KMS-11 (cell line): ENCODE results near the gene MCCC1.

ENCODE experiments used
- H2AFZ ChIP-seq: fragments of 200-600 bp; sonication (generic); 2 replicates; pipeline ENCODE4 v1.6.1; 2016; ENCODE audit warnings: antibody characterized with exemption, mixed run types, low read depth
- H3K27ac ChIP-seq: fragments of 200-600 bp; sonication (generic); 2 replicates; pipeline ENCODE4 v1.6.1; 2016; ENCODE audit warnings: mild to moderate bottlenecking, mixed run types
- H3K27me3 ChIP-seq: fragments of 200-600 bp; sonication (generic); 2 replicates; pipeline ENCODE4 v1.6.1; 2017; ENCODE audit warnings: mild to moderate bottlenecking, low read depth, mixed run types, moderate library complexity; ENCODE audit not compliant: insufficient read depth
- H3K36me3 ChIP-seq: fragments of 200-600 bp; sonication (generic); 2 replicates; pipeline ENCODE4 v1.6.1; 2017; ENCODE audit warnings: mild to moderate bottlenecking, mixed run types; ENCODE audit not compliant: insufficient read depth
- H3K4me1 ChIP-seq: fragments of 200-600 bp; sonication (generic); 2 replicates; pipeline ENCODE4 v1.6.1; 2016; ENCODE audit warnings: mild to moderate bottlenecking, low read depth, mixed run types; ENCODE audit not compliant: poor library complexity, severe bottlenecking
- H3K4me2 ChIP-seq: fragments of 200-600 bp; sonication (generic); 2 replicates; pipeline ENCODE4 v1.7.0; 2016; ENCODE audit warnings: mild to moderate bottlenecking, mixed run types
- H3K4me3 ChIP-seq: fragments of 200-600 bp; sonication (generic); IDR thresholded peaks from 2 replicates; pipeline ENCODE4 v1.6.1; 2017; ENCODE audit warnings: low read depth, low read length, mixed read lengths; ENCODE audit not compliant: insufficient read depth
- H3K79me2 ChIP-seq: fragments of 200-600 bp; sonication (generic); 2 replicates; pipeline ENCODE4 v1.6.1; 2016; ENCODE audit warnings: low read depth, mixed run types; ENCODE audit not compliant: insufficient read depth
- H3K9ac ChIP-seq: fragments of 200-600 bp; sonication (generic); 2 replicates; pipeline ENCODE4 v1.6.1; 2016; ENCODE audit warnings: mild to moderate bottlenecking, mixed run types
- H4K20me1 ChIP-seq: fragments of 200-600 bp; sonication (generic); 2 replicates; pipeline ENCODE4 v1.6.1; 2016; ENCODE audit warnings: mild to moderate bottlenecking, mixed run types; ENCODE audit not compliant: insufficient read depth
- TF ChIP-seq, protein P1 (sequence below): fragments of 200-600 bp; sonication (generic); conservative IDR thresholded peaks from 2 replicates; pipeline ENCODE4 v1.6.1; 2017; ENCODE audit warnings: low read depth, mild to moderate bottlenecking, antibody characterized with exemption, low read length, moderate library complexity, mixed read lengths

Gene MCCC1

DNA sequence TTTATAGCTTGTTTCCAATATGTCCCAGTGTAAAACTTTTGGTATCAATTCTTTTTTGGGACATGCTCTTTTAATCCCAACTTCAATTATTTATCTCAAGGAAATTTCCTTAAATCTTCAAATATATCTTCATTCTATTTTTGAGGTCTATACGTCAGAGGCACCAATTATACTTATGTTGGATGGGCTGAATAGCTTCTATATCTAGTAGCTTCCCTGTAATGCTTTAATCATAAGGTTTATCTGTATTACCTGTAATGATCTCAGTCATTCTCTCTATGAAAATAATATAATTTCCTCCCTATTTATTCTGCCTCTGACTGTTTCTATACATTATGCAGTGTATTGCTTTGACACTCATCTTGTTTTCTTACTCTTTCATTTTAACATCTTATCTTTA is 29.9 kb upstream of the MCCC1 start:
- Histone ChIP-seq H3K79me2 (no peaks in the 10 kb centered on the region), H3K4me2 (no peak overlapping the region), H3K9ac (no peak overlapping the region), H4K20me1 (no peaks in the 10 kb centered on the region), H3K4me1 (no peaks in the 10 kb centered on the region), H3K27me3 (no peaks in the 10 kb centered on the region), H3K27ac (no peak overlapping the region), H2AFZ (no peak overlapping the region), H3K4me3 (no peak overlapping the region), H3K36me3 (no peaks in the 10 kb centered on the region)
- TF ChIP-seq, protein P1, sequence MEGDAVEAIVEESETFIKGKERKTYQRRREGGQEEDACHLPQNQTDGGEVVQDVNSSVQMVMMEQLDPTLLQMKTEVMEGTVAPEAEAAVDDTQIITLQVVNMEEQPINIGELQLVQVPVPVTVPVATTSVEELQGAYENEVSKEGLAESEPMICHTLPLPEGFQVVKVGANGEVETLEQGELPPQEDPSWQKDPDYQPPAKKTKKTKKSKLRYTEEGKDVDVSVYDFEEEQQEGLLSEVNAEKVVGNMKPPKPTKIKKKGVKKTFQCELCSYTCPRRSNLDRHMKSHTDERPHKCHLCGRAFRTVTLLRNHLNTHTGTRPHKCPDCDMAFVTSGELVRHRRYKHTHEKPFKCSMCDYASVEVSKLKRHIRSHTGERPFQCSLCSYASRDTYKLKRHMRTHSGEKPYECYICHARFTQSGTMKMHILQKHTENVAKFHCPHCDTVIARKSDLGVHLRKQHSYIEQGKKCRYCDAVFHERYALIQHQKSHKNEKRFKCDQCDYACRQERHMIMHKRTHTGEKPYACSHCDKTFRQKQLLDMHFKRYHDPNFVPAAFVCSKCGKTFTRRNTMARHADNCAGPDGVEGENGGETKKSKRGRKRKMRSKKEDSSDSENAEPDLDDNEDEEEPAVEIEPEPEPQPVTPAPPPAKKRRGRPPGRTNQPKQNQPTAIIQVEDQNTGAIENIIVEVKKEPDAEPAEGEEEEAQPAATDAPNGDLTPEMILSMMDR = no peak

DNA sequence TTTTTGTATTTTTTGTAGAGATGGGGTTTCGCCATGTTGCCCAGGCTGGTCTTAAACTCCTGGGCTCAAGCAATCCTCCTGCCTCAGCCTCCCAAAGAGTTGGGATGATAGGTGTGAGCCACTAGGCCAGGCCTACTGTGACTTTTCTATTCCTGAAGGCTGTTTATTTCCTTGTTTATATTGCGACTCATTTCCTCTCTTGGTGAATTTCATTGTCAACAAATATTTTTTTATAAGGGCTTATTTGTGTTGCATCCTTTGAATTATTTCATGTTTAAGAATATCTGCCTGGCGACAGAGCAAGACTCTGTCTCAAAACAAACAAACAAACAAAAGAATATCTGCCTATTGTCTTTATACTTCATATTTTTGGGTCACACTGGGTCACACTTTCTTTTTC is 29.4 kb upstream of the MCCC1 start:
- no peak overlapping the region for H3K27ac ChIP-seq
- H3K4me1 ChIP-seq = no peaks in the 10 kb centered on the region
- no peaks in the 10 kb centered on the region for H3K36me3 ChIP-seq
- H3K4me3 ChIP-seq = no peak overlapping the region
- no peak overlapping the region for H2AFZ ChIP-seq
- H3K9ac ChIP-seq = no peak overlapping the region
- H3K4me2 ChIP-seq = no peak overlapping the region
- no peaks in the 10 kb centered on the region for H3K27me3 ChIP-seq
- H3K79me2 ChIP-seq = no peaks in the 10 kb centered on the region
- H4K20me1 ChIP-seq = no peaks in the 10 kb centered on the region
- TF ChIP-seq, protein P1 = no peak

DNA sequence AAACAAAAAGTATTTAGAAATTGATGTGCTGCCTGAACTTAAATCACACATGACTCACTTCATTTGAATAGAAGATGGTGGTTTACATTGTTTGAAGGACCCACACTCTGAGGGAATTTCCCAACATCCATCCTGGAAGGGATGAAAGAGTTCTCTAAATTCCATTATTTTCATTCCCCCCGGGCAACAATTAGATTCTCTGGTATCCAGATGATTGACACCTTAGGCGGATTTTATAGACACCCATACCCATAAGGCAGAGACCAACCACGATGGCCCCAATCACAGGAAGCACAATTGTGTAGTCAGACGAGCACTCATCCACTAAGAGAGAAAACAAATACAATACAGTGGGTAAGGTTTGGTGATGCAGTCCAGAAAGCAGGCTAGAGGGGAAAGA is 24.6 kb upstream of the MCCC1 start:
- H3K79me2 ChIP-seq = no peaks in the 10 kb centered on the region
- H3K4me3 ChIP-seq = no peak overlapping the region
- no peak overlapping the region for H3K27ac ChIP-seq
- no peaks in the 10 kb centered on the region for H3K36me3 ChIP-seq
- no peaks in the 10 kb centered on the region for H3K27me3 ChIP-seq
- H3K9ac ChIP-seq = no peak overlapping the region
- no peak overlapping the region for H2AFZ ChIP-seq
- TF ChIP-seq, protein P1 = no peak
- no peaks in the 10 kb centered on the region for H3K4me1 ChIP-seq
- no peaks in the 10 kb centered on the region for H4K20me1 ChIP-seq
- H3K4me2 ChIP-seq = no peak overlapping the region

DNA sequence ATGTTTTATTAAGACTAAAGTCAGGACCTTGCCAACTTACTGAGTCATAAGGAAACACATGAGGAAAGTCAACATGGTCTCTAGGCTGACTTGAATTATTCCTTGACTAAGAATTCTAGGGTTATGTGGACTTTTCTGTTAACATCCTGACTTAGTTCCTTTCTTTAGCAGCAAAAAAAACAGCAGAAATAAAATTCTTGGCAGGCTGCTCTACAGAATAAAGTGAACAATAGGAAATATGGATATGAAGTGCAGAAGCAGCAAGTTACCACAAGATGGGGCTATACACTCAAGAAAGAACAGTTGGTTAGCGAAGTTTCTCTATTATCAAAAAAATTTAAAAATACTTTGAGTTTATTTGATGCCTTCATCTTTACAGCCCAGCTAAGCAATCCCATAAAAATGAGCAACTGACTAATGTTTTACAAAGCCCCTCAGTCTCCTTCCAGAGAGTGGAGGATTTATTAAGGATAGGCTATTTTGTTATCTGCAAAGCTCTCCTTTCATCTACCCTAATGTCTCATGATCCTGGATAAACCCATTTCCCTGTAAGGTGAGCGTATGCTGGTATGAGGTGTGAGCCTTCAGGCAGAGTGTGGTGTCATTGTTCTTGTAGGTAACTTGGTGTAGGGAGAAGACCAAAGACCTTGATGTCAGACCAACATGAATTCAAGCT is 23.1 kb upstream of the MCCC1 start:
- Histone ChIP-seq H3K27ac (no peak overlapping the region), H4K20me1 (no peaks in the 10 kb centered on the region), H2AFZ (no peak overlapping the region), H3K4me2 (no peak overlapping the region), H3K4me3 (no peak overlapping the region), H3K9ac (no peak overlapping the region), H3K4me1 (peaks cover under 1% of the 10 kb centered on the region), H3K27me3 (no peaks in the 10 kb centered on the region), H3K36me3 (no peaks in the 10 kb centered on the region), H3K79me2 (no peaks in the 10 kb centered on the region)
- TF ChIP-seq, protein P1 = peak; percentile 94
